Islet of Langerhans (tissue), 1 donor: ENCODE results near the gene HIP1.
"Not testable (repeated sequence)": the region's sequence is repeated elsewhere in the genome, so short reads cannot be mapped to it uniquely, and the experiment has no call there.

Experiments
- FAIRE-seq: peaks from one replicate; lab custom pipeline; 2011; peaks lifted over from hg19 to GRCh38; lab: Jason Lieb, UNC

The HIP1 gene

GRCh38 chr7:75712517-75713361 lies 26.0 kb downstream of the HIP1 start:
- no peak for FAIRE-seq

GRCh38 chr7:75711656-75712514 lies 26.9 kb downstream of the HIP1 start:
- FAIRE-seq, result no peak

GRCh38 chr7:75711076-75711475 lies 27.7 kb downstream of the HIP1 start:
- FAIRE-seq, result no peak

GRCh38 chr7:75704928-75705327 lies 33.8 kb downstream of the HIP1 start:
- no peak for FAIRE-seq

GRCh38 chr7:75702515-75702914 lies 36.2 kb downstream of the HIP1 start:
- FAIRE-seq, result no peak

GRCh38 chr7:75699993-75700392 lies 38.7 kb downstream of the HIP1 start:
- no peak for FAIRE-seq

GRCh38 chr7:75698358-75698757 lies 40.4 kb downstream of the HIP1 start:
- no peak for FAIRE-seq

- FAIRE-seq, result no peak
Observed at GRCh38 chr7:75696263-75697037, 42.3 kb downstream of the HIP1 start.

GRCh38 chr7:75694638-75695399 lies 43.9 kb downstream of the HIP1 start:
- no peak for FAIRE-seq

GRCh38 chr7:75693668-75694067 lies 45.1 kb downstream of the HIP1 start:
- not testable (repeated sequence) for FAIRE-seq

GRCh38 chr7:75691793-75692543 lies 46.8 kb downstream of the HIP1 start:
- no peak for FAIRE-seq

- FAIRE-seq, result no peak
Observed at GRCh38 chr7:75690121-75690523, 48.6 kb downstream of the HIP1 start.

GRCh38 chr7:75689246-75690099 lies 49.3 kb downstream of the HIP1 start:
- FAIRE-seq, result no peak

GRCh38 chr7:75688200-75689136 lies 50.3 kb downstream of the HIP1 start:
- no peak for FAIRE-seq

- FAIRE-seq, result no peak
Observed at GRCh38 chr7:75687246-75688088, 51.3 kb downstream of the HIP1 start.

GRCh38 chr7:75686551-75686950 lies 52.2 kb downstream of the HIP1 start:
- no peak for FAIRE-seq

GRCh38 chr7:75682052-75682451 lies 56.7 kb downstream of the HIP1 start:
- FAIRE-seq, result not testable (repeated sequence)

GRCh38 chr7:75679060-75679459 lies 59.7 kb downstream of the HIP1 start:
- no peak for FAIRE-seq
